GM13976 (cell line): Measurements from ENCODE around the gene BICD1.
A peak's percentile ranks its signal among the peaks of the same experiment; 100 is the strongest.

ENCODE experiments used
- DNase-seq: peaks from one replicate; pipeline ENCODE4 v3.0.0; 2012; ENCODE audit warnings: low spot score
- CTCF ChIP-seq: IDR thresholded peaks from 2 replicates; pipeline ENCODE4 v1.5.1; 2012; ENCODE audit warnings: borderline replicate concordance, mild to moderate bottlenecking; ENCODE audit not compliant: insufficient read depth; ENCODE audit errors: extremely low read depth, missing control alignments, control extremely low read depth
- in situ Hi-C: fragments of 300-500 bp; cut with MboI; formaldehyde crosslinking; loops from one replicate; pipeline ENCODE4 v1.12.0; 2022; ENCODE audit warnings: low sequenced_read_pairs, mixed read lengths, inconsistent platforms; ENCODE audit not compliant: unreplicated experiment

The BICD1 gene

GRCh38 chr12:32379213-32379612 lies 272.6 kb downstream of the BICD1 start:
- TF ChIP-seq CTCF, result no peak
- in situ Hi-C loops, result no loop called here
- DNase-seq, result no peak

GRCh38 chr12:32379667-32380066 lies 273.0 kb downstream of the BICD1 start:
- DNase-seq, result no peak
- no peak for TF ChIP-seq CTCF
- in situ Hi-C loops, result no loop called here

GRCh38 chr12:32382226-32382625 lies 275.6 kb downstream of the BICD1 start:
- in situ Hi-C loops, result no loop called here
- no peak for TF ChIP-seq CTCF
- DNase-seq, result no peak

GRCh38 chr12:32390572-32391219 lies 284.0 kb downstream of the BICD1 start:
- no peak for TF ChIP-seq CTCF
- in situ Hi-C loops, result no loop called here
- DNase-seq, result peak; percentile 49

- TF ChIP-seq CTCF, result no peak
- in situ Hi-C loops, result no loop called here
- DNase-seq, result no peak
Measured at GRCh38 chr12:32395026-32395425, 288.4 kb downstream of the BICD1 start.

- in situ Hi-C loops, result no loop called here
- DNase-seq, result no peak
- no peak for TF ChIP-seq CTCF
Measured at GRCh38 chr12:32397696-32398095, 291.0 kb downstream of the BICD1 start.
